Neuronal stem cell (in vitro differentiated cells): ENCODE results near the gene PKP4.

Source experiments
- DNase-seq: peaks from one replicate; pipeline ENCODE4 v3.0.0-alpha.2; 2013; ENCODE audit warnings: low spot score
- H2AFZ ChIP-seq: one replicate; pipeline ENCODE4 v1.6.1; 2013; ENCODE audit warnings: mild to moderate bottlenecking, low read length, inconsistent platforms
- H2AK5ac ChIP-seq: 2 replicates; pipeline ENCODE4 v1.6.1; 2013; ENCODE audit warnings: low read depth, mild to moderate bottlenecking, inconsistent platforms, low read length, moderate library complexity, mixed read lengths
- H2BK120ac ChIP-seq: 2 replicates; pipeline ENCODE4 v1.6.1; 2013; ENCODE audit warnings: low read depth, mild to moderate bottlenecking, inconsistent platforms, low read length, moderate library complexity, mixed read lengths
- H2BK12ac ChIP-seq: one replicate; pipeline ENCODE4 v1.6.1; 2013; ENCODE audit warnings: low read length, inconsistent platforms
- H2BK15ac ChIP-seq: 2 replicates; pipeline ENCODE4 v1.6.1; 2013; ENCODE audit warnings: mild to moderate bottlenecking, low read length, inconsistent platforms, mixed read lengths
- H2BK5ac ChIP-seq: one replicate; pipeline ENCODE4 v1.6.1; 2013; ENCODE audit warnings: inconsistent platforms, mild to moderate bottlenecking, low read length, moderate library complexity
- H3K14ac ChIP-seq: one replicate; pipeline ENCODE4 v1.6.1; 2013; ENCODE audit warnings: low read length, inconsistent platforms
- H3K18ac ChIP-seq: 2 replicates; pipeline ENCODE4 v1.6.1; 2013; ENCODE audit warnings: low read length, inconsistent platforms
- H3K23ac ChIP-seq: 2 replicates; pipeline ENCODE4 v1.6.1; 2013; ENCODE audit warnings: low read depth, mild to moderate bottlenecking, mixed read lengths, low read length, inconsistent platforms; ENCODE audit not compliant: poor library complexity
- H3K27ac ChIP-seq: replicated peaks from 3 replicates; pipeline ENCODE4 v1.5.1; 2013; ENCODE audit warnings: low read length, inconsistent platforms
- H3K27me3 ChIP-seq, 3 experiments: 2 replicates each; pipeline ENCODE4 v1.6.1; 2013; ENCODE audit warnings: low read length in 3 of 3, mild to moderate bottlenecking in 2 of 3, inconsistent platforms in 1 of 3, low read depth in 1 of 3, mixed read lengths in 1 of 3, moderate library complexity in 1 of 3; ENCODE audit not compliant: control insufficient read depth in 3 of 3, insufficient read depth in 3 of 3
- H3K36me3 ChIP-seq, 2 donors: replicated peaks in 1 of 2; 2 replicates each; pipeline ENCODE4 v1.6.1; 2013; ENCODE audit warnings: low read length in 2 of 2; ENCODE audit not compliant: control insufficient read depth in 2 of 2, insufficient read depth in 2 of 2
- H3K4ac ChIP-seq: 2 replicates; pipeline ENCODE4 v1.6.1; 2013; ENCODE audit warnings: inconsistent platforms, mild to moderate bottlenecking, low read length, moderate library complexity
- H3K4me1 ChIP-seq, 2 donors: 1 replicate in 1 of 2; 2 replicates in 1 of 2; pipeline ENCODE4 v1.6.1; 2013; ENCODE audit warnings: low read length in 2 of 2, low read depth in 1 of 2; ENCODE audit not compliant: control insufficient read depth in 2 of 2, insufficient read depth in 1 of 2
- H3K4me2 ChIP-seq: one replicate; pipeline ENCODE4 v1.6.1; 2013; ENCODE audit warnings: mild to moderate bottlenecking, low read length, inconsistent platforms; ENCODE audit not compliant: insufficient read depth, poor library complexity, severe bottlenecking
- H3K4me3 ChIP-seq, 2 donors: 2 replicates each; pipeline ENCODE4 v1.5.1; 2013; ENCODE audit warnings: low read length in 2 of 2, mild to moderate bottlenecking in 2 of 2, inconsistent platforms in 1 of 2, moderate library complexity in 1 of 2
- H3K79me1 ChIP-seq: one replicate; pipeline ENCODE4 v1.6.1; 2013; ENCODE audit warnings: low read depth, mild to moderate bottlenecking, inconsistent platforms, low read length, moderate library complexity
- H3K9ac ChIP-seq: one replicate; pipeline ENCODE4 v1.6.1; 2013; ENCODE audit warnings: mild to moderate bottlenecking, low read depth, low read length, inconsistent platforms; ENCODE audit not compliant: poor library complexity
- H3K9me3 ChIP-seq, 2 donors: replicated peaks in 1 of 2; 2 replicates each; pipeline versions ENCODE3 to v1.6.1; 2013; ENCODE audit warnings: low read length in 2 of 2, mild to moderate bottlenecking in 2 of 2, inconsistent platforms in 1 of 2, low read depth in 1 of 2, mixed read lengths in 1 of 2, moderate library complexity in 1 of 2; ENCODE audit not compliant: control insufficient read depth in 2 of 2, insufficient read depth in 1 of 2
- H4K8ac ChIP-seq: one replicate; pipeline ENCODE4 v1.6.1; 2013; ENCODE audit warnings: low read depth, mild to moderate bottlenecking, inconsistent platforms, low read length, moderate library complexity
- H4K91ac ChIP-seq: one replicate; pipeline ENCODE4 v1.6.1; 2013; ENCODE audit warnings: low read length, low read depth, mild to moderate bottlenecking, inconsistent platforms; ENCODE audit not compliant: poor library complexity
- WGBS, 2 donors: extraction: QIAGEN DNeasy Blood & Tissue Kit; methylation state at CpG; one replicate each; pipeline ENCODE4 v1.1.7; 2013; ENCODE audit warnings: missing lambda C conversion rate in 2 of 2, mixed read lengths in 1 of 2; ENCODE audit not compliant: insufficient read length in 2 of 2, insufficient replicate concordance in 1 of 2; ENCODE audit errors: extremely low coverage in 2 of 2; 5-methylcytosine and 5-hydroxymethylcytosine counted together

Gene PKP4

GRCh38 chr2:158716121-158716791, 259.5 kb downstream of the PKP4 start:
- Histone ChIP-seq H3K4me1 (peaks cover 9 to 15% of the 10 kb centered on the region in 2 donors), H3K27ac (no peak overlapping the region), H2BK12ac (no peak overlapping the region), H2BK120ac (no peak overlapping the region), H3K23ac (no peak overlapping the region), H2AK5ac (no peak overlapping the region), H3K14ac (no peak overlapping the region), H3K36me3 (no peaks in the 10 kb centered on the region), H3K4me2 (no peak overlapping the region), H3K4ac (no peak overlapping the region), H3K27me3 (peaks cover 0 to 3% (median 0%) of the 10 kb centered on the region in 3 experiments), H4K8ac (no peak overlapping the region), H3K79me1 (no peaks in the 10 kb centered on the region), H2AFZ (peak overlapping the region; percentile 82), H2BK5ac (no peak overlapping the region), H3K18ac (no peak overlapping the region), H4K91ac (no peak overlapping the region), H2BK15ac (no peak overlapping the region), H3K9ac (no peak overlapping the region), H3K9me3 (peaks cover 0 to 5% of the 10 kb centered on the region in 2 donors), H3K4me3 (no peak overlapping the region)
- DNase-seq: no peak
- WGBS, 2 donors: no CpG with 5 or more reads among the region's 5 CpGs

DNA sequence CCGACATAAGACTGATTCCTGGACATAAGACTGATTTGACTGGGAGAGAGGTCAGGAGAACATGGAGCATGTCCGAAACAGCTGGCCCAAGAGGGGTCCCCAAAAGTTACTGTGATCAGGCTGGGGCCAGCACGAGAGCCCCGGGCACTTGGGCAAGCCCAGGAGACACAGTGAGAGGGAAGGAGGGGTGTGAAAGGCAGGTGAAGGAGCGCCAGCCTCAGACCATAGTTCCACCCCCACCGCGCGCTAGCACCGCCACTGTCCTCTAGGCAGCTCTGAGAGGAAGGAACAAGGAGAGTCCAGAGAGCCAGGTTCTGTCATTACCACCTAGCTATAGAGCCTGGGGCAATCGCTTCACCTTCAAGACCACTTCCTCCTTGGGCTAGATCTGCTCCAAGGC, 260.2 kb downstream of the PKP4 start:
- Histone ChIP-seq H4K91ac (no peak overlapping the region), H3K9ac (no peak overlapping the region), H2BK15ac (no peak overlapping the region), H2BK120ac (no peak overlapping the region), H3K79me1 (no peaks in the 10 kb centered on the region), H3K36me3 (no peaks in the 10 kb centered on the region), H3K27me3 (peaks cover 0 to 3% (median 0%) of the 10 kb centered on the region in 3 experiments), H3K14ac (no peak overlapping the region), H3K4me3 (no peak overlapping the region), H3K23ac (no peak overlapping the region), H2BK12ac (no peak overlapping the region), H2AK5ac (no peak overlapping the region), H3K4ac (no peak overlapping the region), H3K27ac (no peak overlapping the region), H2AFZ (no peak overlapping the region), H4K8ac (no peak overlapping the region), H3K4me2 (no peak overlapping the region), H3K4me1 (peaks cover 9 to 15% of the 10 kb centered on the region in 2 donors), H3K9me3 (peaks cover 0 to 5% of the 10 kb centered on the region in 2 donors), H2BK5ac (no peak overlapping the region), H3K18ac (no peak overlapping the region)
- WGBS, 2 donors: no CpG with 5 or more reads among the region's 10 CpGs
- DNase-seq: no peak

GRCh38 chr2:158717366-158718195, 260.8 kb downstream of the PKP4 start:
- H3K4me3 ChIP-seq: no peak overlapping the region
- no peak overlapping the region for H2BK5ac ChIP-seq
- WGBS, 2 donors: no CpG with 5 or more reads among the region's 14 CpGs
- H3K9me3 ChIP-seq: peaks cover 0 to 5% of the 10 kb centered on the region in 2 donors
- no peak overlapping the region for H3K9ac ChIP-seq
- peak overlapping the region; percentile 8 for H2BK12ac ChIP-seq
- peaks cover 9 to 15% of the 10 kb centered on the region in 2 donors for H3K4me1 ChIP-seq
- no peak overlapping the region for H2BK120ac ChIP-seq
- no peak overlapping the region for H3K18ac ChIP-seq
- H4K91ac ChIP-seq: no peak overlapping the region
- H2BK15ac ChIP-seq: no peak overlapping the region
- H2AFZ ChIP-seq: no peak overlapping the region
- no peak overlapping the region for H3K27ac ChIP-seq
- H3K4ac ChIP-seq: no peak overlapping the region
- no peak overlapping the region for H2AK5ac ChIP-seq
- no peak overlapping the region for H4K8ac ChIP-seq
- no peaks in the 10 kb centered on the region for H3K36me3 ChIP-seq
- H3K27me3 ChIP-seq: peaks cover 0 to 3% (median 0%) of the 10 kb centered on the region in 3 experiments
- H3K4me2 ChIP-seq: no peak overlapping the region
- no peak overlapping the region for H3K23ac ChIP-seq
- no peaks in the 10 kb centered on the region for H3K79me1 ChIP-seq
- no peak for DNase-seq
- H3K14ac ChIP-seq: no peak overlapping the region

- Histone ChIP-seq H3K14ac (no peak overlapping the region), H2BK15ac (no peak overlapping the region), H3K4ac (no peak overlapping the region), H3K18ac (no peak overlapping the region), H3K9ac (no peak overlapping the region), H3K4me1 (peaks cover 9 to 15% of the 10 kb centered on the region in 2 donors), H3K27me3 (peaks cover 0 to 3% (median 0%) of the 10 kb centered on the region in 3 experiments), H3K79me1 (no peaks in the 10 kb centered on the region), H3K4me2 (no peak overlapping the region), H2AK5ac (no peak overlapping the region), H3K36me3 (no peaks in the 10 kb centered on the region), H2BK5ac (no peak overlapping the region), H3K23ac (no peak overlapping the region), H2BK12ac (no peak overlapping the region), H4K91ac (no peak overlapping the region), H3K9me3 (peaks cover 0 to 5% of the 10 kb centered on the region in 2 donors), H2AFZ (no peak overlapping the region), H3K27ac (no peak overlapping the region), H3K4me3 (no peak overlapping the region), H4K8ac (no peak overlapping the region), H2BK120ac (no peak overlapping the region)
- DNase-seq: no peak
Measured at GRCh38 chr2:158718196-158718585, 261.4 kb downstream of the PKP4 start.
